ENCODE measurements around the gene ACCS.

Gene ACCS

DNA sequence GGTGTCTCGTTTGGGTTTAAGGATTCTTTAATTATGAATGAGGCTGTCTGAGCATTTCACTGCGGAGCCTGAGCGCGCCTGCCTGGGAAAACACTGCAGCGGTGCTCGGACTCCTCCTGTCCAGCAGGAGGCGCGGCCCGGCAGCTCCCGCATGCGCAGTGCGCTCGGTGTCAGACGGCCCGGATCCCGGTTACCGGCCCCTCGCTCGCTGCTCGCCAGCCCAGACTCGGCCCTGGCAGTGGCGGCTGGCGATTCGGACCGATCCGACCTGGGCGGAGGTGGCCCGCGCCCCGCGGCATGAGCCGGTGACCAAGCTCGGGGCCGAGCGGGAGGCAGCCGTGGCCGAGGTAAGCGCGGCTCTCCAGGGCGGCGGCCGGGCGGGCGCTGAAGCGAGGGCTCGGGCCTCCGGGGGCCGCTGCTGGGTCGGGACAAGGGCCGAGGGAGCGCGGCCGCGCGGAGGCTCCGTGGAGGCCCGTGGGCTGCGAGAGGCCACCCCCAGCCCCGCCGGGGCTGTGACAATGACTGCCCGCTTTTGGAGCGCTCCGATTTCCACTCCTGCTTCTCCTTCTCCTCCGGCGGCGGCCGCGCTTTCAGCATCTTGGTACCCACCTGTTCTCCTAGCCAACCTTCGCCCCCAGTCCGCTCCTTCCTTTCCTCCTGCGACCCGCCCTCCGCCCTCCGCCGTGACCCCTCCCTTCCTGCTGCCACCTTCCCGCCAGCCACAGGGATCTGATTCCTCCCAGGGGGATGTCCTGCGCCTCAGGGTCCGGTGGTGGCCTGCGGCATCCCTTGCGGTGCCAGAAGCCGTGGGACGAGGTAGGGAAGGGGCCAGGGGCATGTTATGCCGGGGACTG, 29.7 kb downstream of the ACCS start, which contains the start of gene EXT2:
Gene EXT2, plus strand, starts transcription at position 173 of the 854 bp plus-strand sequence. CDS start 12,035 bp downstream, outside the sequence.
- peak; percentile 93 for DNase-seq

DNA sequence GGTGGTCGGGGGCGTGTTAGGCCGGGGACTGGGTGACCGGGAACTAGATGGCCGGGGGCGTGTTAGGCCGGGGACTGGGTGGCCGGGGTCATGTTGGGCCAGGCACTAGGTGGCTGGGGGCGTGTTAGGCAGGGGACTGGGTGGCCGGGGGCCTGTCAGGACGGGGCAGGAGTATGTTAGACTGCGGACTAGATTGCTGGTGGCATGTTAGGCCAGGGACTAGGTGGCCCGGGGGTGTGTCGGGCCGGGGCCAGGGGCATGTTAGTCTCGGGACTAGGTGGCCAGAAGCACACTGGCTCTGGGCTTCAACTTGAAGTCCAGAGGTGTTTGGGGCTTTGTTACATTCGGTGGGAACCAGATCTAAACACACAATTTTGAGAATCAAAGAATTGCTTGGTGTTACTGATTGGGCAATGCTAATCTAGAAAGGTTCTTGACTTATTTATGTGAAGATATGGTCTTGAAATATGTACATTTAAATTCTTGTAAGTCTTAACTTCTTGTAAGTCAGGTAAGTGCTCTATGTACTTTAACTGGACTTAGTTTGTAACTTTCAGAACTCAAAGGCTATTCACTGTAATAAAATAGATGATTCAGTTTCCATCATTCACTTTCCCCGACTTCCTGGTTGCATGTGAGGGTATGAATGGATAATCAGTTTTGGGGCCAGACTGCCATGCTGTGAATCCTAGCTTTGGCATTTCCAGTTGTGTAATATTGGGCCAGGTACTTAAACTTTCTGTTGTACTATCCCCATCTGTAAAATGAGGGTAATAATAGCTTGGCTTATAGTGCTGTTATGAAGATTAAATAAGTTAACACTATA, 30.5 kb downstream of the ACCS start:
- DNase-seq: no peak

DNA sequence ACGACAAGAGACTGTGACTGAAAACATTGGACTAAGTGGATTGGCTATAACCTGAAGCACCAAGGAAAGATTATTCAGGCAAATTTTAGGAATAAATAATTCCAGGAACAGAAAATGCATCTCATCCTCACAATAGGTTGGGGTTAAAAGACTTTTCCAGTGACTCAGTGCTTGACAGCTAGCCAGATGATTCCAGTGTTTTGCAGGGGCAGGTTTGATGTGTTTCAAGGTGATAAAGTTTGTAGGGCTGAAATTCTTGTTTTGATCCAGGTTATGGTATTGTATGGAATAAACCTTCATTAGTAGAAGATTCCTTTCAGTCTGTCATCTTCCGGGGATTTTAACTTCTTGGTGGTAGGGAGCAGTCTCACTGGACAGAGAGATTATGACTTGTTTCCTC, 31.8 kb downstream of the ACCS start:
- DNase-seq: no peak

DNA sequence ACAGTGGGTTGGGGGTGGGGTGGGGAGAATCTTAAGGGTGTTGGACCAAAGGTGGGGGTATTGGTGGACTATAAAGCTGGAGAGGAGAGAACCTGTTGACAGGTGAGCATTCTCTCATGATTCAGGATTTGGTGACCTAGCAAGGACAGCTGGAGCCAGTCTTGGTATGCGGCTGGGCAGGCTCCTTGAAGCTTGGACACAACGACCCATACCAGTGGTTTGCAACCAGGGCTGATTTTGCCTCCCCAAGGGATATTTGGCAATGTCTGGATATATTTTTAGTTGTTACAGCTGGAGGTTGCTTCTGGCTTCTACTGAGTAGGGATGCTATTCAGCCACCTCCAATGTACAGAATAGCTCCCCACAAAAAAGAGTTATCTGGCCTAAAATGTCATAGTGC, 35.0 kb downstream of the ACCS start:
- no peak for DNase-seq

DNA sequence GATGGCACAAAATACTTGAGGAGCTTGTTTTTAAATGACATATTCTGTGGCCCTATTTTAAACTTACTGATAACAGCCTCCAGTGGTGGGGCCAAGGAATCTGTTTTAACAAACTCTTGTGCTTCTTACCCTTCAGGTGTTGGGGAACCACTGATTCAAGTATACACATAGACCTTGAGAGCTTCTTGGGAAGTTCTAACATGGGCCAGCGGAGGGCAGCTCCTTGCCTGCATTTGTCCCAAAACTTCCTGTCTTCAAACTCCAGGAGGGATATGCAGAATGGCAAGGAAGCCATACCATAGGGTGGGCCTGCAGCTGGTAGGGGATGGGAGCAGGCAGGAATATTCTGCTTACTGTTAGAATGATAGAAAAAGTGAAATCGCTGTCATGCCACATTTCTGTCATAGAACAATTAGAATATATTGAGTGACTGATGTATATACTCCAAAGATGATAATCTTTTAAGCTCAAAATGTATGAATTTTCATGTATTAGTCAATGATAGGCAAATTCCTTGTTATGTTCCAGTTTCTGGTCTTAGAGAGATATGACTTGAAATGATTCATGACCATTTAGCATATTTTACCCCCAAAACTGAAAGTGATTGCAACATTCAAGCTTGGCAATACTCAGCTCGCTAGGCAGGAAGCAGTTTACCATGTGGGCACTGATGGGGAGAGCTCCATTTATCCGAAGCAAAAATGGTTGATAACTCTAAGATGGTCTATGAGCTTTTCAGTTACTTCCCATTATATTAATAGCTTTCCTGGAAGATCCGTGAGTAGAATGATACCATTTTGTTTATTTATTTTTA, 38.6 kb downstream of the ACCS start:
- DNase-seq: no peak

DNA sequence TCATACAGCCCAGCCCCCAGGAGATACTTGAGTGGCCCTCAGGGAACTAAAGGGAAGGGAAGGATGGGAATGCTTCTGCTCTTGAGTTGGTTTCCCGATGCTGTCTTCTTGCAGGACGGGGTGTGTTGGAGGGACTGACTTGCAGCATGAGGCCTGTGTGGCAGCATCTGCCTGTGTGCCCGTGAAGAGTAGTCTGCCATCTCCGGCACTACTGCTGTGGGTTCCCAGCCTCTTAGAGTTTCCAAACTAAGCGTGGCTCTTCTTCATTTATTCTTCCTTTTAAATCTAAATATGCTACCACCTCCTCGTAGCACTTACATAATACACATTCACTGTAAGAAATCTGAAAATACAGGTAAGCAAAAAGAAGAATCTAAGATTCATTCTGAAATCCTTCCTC, 42.2 kb downstream of the ACCS start:
- DNase-seq: no peak

DNA sequence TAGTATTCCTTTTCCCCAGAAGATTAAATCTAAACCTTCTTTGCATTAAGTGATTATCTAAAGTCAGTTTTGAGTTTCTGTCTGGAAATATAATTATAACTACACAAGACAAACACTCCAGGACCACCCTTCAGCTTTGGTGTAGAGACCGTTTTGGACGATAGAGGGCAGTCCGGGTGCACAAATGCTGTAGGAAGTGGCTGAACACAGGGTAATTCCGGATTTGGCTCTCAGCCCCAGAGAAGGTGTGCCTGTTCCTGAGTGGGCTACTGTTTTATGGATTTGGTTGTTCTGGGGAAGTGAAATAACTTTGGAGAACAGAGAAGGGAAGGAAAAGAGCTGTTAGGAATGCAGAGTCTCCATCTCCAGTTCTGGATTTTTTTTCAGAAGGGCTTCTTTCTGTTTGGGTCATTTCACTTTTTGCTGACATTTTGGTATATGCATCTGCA, 44.2 kb downstream of the ACCS start:
- DNase-seq: peak; percentile 71

DNA sequence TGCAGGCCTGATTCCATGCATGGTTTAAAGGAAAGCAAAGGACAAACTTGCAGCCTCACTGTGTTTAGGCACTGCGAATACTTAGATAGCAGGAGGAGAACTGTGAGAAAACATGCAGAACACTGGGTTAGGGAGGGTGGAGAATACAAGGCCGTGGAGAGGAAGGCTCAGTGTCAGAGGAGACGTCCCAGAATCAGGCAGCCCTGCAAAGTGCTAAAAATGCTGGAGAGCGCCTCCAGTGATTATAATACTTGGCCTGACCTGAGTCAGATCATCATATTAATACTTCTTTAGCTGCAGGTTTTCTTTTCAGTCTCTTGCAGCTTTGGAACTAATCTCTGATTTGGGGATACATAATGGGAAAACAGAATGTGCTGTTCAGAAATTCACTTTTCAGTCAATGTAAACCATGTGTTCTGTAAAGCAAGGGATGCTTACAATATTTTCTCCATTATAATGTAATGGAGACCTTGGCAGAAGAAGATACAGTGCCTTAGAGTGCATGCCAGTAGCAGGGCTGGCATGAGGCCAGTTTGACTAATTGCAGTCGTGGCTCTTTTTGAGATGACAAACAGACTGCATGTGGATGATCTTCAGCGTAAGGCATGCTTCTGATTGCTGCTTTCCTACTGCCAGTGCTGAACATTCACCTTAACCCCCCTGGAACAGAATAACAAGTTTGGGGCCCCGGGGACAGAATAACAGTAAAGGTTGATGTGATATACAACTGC, 46.2 kb downstream of the ACCS start:
- peak; percentile 84 for DNase-seq

DNA sequence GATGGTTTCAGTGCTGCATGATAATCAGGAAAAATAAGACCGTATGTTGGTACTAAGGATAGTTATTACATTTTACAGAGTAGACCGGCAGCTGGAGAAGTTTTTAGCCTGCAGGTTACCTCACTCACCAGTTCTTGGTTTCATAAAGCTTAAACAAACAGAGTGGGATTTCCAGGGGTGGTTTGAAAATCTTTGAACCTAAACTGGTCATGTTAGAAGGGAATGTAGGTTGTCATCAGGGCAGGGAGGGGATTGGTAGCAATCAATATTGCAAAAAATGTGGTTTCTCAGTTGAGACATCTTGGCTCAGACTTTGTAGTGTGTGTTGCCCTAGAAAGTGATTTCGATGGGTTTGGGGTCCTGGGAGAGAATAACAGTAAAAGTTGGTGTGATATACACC, 46.9 kb downstream of the ACCS start:
- no peak for DNase-seq

DNA sequence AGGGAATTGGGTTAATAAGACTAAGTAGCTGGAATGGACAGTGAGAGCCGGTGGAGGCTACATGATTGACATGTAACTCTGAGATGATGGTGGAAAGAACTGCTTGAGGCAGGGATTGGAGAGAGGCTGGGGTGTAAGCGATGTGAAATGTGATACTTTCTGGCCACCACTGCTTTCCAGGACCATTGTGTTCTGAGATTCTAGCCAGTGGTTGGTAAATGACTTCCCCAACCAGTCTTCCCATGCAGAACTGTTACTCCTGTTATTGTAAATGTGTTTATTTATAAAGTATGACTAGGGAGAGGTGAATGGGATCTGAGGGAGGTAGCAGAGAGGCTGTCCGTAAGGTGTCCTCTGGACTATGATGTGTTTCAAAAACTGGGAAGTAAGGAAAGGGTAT, 47.5 kb downstream of the ACCS start:
- DNase-seq: no peak

DNA sequence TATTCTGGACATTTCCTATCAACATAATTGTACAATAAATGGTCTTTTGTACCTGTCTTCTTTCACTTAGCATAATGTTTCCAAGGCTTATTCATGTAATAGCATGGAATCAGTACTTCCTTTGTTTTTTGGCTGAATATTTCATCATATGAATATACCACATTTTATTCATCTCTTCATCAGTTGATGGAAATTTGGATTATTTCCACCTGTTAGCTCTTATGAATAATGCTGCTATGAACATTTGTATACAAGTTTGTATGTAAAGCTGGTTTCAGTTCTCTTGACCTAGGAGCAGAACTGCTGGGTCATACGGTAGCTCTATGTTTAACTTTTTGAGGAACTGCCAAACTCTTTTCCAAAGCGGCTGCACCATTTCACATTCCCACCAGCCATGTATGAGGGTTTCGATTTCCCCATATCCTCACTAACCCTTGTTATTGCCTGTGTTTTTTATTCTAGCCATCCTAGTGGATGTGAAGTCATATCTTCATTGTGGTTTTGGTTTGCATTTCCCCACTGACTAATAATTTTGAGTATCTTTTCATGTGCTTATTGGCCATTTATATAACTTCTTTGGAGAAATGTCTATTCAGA, 50.3 kb downstream of the ACCS start:
- DNase-seq: no peak

DNA sequence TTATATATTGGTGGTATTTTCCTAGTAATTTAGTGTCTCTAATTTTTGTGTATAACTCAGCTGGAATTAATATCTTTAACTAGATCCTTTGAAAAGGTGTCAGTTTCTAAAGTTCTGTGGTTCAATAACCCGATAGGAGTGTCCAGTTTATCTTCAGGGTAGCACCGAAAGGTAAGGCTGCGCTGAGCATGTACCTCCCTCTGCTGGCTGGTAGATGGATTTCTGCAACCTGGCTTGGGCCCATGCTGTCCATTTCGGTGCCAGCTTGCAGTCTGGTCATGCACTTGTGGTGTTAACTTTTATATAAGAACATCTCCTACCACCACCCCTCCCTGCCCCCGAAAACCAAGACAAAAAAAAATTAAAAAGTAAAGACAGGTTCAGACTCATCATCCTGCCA, 54.1 kb downstream of the ACCS start:
- no peak for DNase-seq

DNA sequence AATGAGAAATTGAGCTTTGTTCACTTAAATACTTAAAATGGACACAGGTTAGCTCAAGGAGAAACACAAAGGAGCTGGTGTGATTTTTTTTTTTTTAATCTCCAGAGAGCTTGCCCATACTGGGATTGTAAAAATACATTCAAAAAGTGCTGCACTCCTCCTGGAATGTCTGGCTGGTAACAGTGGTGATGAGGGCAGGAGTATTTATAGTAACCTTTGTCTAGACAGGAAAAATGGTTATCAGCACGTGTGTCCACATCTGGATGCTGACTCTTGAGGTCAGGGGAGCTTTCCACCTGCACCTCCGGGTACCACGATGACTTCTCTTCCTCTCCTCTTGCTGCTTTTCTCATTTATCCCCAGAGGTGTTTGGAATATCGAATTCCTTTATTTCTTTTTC, 59.5 kb downstream of the ACCS start:
- no peak for DNase-seq

DNA sequence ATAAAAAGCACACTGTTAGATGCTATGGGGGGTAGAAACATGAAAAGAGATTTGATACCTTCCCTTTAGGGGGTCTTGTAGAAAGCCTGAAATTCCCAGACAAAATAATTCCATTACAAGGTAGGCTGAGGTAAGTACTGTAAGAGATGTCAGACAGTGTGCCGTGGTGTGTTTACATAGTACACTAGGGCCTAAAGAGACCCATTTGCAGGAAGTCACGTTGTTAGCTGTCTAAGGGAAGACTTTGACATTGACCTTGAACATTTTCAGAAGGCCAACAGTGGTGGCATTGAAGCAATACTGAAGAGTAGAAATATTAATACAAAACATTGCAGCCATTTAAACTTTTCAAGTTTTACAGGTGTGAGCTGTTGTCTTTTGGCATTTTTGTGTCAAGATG, 60.2 kb downstream of the ACCS start:
- DNase-seq: no peak

DNA sequence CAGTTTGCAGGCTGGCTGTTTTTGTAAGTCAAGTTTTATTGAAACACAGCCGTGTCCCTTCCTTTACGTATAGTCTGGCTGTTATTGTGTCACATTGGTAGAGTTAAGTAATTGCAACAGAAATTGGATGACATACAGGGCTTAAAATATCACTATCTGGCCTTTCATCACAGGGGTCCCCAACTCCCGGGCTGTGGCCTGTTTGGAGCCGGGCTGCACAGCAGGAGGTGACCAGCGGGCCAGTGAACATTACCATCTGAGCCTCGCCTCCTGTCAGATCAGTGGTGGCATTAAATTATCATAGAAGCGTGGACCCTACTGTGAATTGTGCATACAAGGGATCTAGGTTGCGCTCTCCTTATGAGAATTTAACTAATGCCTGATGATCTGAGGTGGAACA, 61.1 kb downstream of the ACCS start:
- no peak for DNase-seq

DNA sequence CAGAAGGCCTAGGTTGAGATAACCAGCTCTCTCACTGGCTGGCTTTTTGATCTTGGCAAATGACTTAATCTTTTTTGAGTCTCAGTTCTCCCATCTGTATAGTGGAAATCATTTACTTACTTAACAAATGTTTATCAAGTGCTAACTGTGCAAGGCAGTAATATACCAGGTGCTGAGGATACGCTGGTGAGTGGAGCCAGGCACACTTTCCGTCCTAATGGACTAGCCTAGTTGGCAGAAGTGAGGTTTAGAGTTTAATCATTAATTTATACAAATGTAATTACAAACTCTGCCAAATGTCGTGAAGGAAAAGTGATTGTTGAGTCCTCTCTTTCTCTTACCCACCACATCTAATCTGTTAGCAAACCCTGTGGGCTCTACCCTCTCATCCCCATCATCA, 62.7 kb downstream of the ACCS start:
- no peak for DNase-seq

DNA sequence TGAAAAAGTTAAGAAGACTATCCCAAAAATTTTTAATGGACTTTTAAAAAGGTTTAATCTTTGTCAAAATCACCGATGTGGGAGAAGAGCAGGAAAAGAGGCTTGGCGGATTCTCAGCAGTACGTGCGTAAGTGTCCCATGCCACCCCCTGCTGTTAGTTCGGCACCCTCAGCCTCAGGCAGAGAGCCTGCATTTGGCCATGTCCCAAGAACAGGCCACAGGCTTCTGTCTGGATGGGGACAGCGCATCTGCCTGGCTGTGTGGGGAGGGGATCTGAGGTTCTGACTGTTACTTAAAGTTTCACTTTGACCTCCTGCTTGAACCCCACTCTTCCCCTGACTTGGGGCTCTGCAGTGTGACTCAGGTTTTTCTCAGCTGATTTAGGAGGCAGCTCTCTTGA, 64.7 kb downstream of the ACCS start:
- DNase-seq: no peak

DNA sequence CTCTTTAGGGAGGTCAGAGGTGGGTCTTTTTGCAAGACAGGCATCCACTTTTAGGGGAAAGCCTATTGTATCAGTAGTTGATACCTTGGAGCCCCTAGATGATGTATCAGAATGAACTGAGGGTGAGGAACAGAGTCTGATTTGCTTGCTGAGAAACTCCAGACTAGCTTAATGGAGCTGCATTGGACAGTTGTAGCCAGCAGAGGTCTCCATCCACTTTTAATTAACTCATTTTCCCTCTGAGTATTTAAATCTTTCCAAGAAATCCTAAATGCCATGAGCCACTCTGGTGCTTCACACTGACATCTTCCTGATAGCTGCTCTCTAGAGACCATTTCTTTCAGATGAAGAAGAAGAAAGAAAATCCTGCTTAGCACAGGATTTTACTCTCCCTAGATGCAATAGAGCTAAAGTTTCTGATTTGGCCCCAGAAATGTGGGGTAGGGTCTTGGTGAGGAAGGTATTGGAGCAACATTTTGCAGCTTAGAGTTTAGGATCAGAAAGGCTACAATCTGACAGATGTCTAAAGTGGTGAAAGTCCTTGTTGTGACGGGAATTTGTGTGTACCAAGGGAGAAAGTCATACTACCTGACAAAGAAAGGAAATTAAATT, 67.4 kb downstream of the ACCS start:
- no peak for DNase-seq

Data from right forelimb (tissue), 1 donor.